Thyroid gland (tissue), 4 donors: ENCODE results near the gene CREG2.

Experiments
- POLR2A ChIP-seq, 2 donors: fragments of 450-650 bp; IDR thresholded peaks; one replicate each; pipeline ENCODE4 v1.6.1; 2017; ENCODE audit warnings: antibody characterized with exemption in 2 of 2, mild to moderate bottlenecking in 2 of 2, moderate library complexity in 1 of 2
- TF ChIP-seq, protein P1 (sequence below), 6 experiments: fragments of 200-600 bp in 3 of 6; fragments of 450-650 bp in 3 of 6; sonication (generic) in 3 of 6; IDR thresholded peaks; one replicate each; pipeline ENCODE4 v1.5.1; 2016 to 2019; ENCODE audit warnings: antibody characterized with exemption in 6 of 6, mild to moderate bottlenecking in 2 of 6, inconsistent platforms in 1 of 6, moderate library complexity in 1 of 6

DNA sequence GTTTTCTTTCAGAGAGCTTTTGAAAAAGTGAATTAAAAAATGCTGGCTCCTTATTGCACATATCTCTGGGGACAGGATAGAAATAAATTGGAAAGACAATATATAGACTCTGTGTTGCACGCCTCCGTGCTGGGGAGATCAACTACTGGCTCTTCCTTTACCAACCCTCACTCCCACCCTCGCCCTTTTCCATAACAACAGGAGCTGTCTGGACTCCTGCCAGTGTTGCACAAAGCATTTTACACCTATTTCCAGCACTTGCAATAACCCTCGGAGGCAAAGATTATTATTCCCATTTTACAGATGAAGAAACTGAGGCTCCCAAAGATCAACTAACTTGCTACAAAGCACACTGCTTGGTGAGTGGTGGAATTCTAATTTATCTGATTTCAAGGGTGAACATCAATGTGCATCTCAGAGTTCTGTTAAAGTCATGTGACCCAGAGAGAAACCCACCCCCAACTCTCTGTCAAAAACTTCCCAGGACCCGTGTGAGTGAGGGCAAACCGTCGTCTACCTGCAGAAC is 4.2 kb downstream of the CREG2 start:
- TF ChIP-seq, protein P1, sequence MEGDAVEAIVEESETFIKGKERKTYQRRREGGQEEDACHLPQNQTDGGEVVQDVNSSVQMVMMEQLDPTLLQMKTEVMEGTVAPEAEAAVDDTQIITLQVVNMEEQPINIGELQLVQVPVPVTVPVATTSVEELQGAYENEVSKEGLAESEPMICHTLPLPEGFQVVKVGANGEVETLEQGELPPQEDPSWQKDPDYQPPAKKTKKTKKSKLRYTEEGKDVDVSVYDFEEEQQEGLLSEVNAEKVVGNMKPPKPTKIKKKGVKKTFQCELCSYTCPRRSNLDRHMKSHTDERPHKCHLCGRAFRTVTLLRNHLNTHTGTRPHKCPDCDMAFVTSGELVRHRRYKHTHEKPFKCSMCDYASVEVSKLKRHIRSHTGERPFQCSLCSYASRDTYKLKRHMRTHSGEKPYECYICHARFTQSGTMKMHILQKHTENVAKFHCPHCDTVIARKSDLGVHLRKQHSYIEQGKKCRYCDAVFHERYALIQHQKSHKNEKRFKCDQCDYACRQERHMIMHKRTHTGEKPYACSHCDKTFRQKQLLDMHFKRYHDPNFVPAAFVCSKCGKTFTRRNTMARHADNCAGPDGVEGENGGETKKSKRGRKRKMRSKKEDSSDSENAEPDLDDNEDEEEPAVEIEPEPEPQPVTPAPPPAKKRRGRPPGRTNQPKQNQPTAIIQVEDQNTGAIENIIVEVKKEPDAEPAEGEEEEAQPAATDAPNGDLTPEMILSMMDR (IDR thresholded peaks at IDR 0.05) = no peak
- no peak for TF ChIP-seq POLR2A (IDR thresholded peaks at IDR 0.05)
